H9 (cell line): Measurements from ENCODE around the gene PITX1. TPM values are rescaled to one million over a fixed set of nuclear protein-coding genes. Genes with fewer than 3 reads are reported as not detected.

Source experiments
- DNase-seq: peaks from one replicate; pipeline ENCODE4 v3.0.0-alpha.2; 2017
- H2AFZ ChIP-seq: one replicate; pipeline ENCODE4 v1.6.1; 2013; ENCODE audit warnings: mild to moderate bottlenecking, low read length, control low read depth, moderate library complexity
- H2AK5ac ChIP-seq: 2 replicates; pipeline ENCODE4 v1.6.1; 2013; ENCODE audit warnings: low read length, control low read depth, mixed read lengths; ENCODE audit not compliant: insufficient read length
- H2BK120ac ChIP-seq: one replicate; pipeline ENCODE4 v1.6.1; 2013; ENCODE audit warnings: low read depth, mild to moderate bottlenecking, low read length, control low read depth, inconsistent platforms; ENCODE audit not compliant: poor library complexity, severe bottlenecking
- H2BK12ac ChIP-seq: 2 replicates; pipeline ENCODE4 v1.6.1; 2013; ENCODE audit warnings: low read length, control low read depth, mixed read lengths, low read depth; ENCODE audit not compliant: insufficient read length
- H2BK15ac ChIP-seq: 2 replicates; pipeline ENCODE4 v1.6.1; 2013; ENCODE audit warnings: low read depth, low read length, control low read depth
- H2BK20ac ChIP-seq: one replicate; pipeline ENCODE4 v1.6.1; 2013; ENCODE audit warnings: low read depth, mild to moderate bottlenecking, low read length, control low read depth, inconsistent platforms; ENCODE audit not compliant: poor library complexity, severe bottlenecking
- H2BK5ac ChIP-seq: 2 replicates; pipeline ENCODE4 v1.6.1; 2013; ENCODE audit warnings: low read length, control low read depth, mixed read lengths; ENCODE audit not compliant: insufficient read length
- H3K14ac ChIP-seq: 2 replicates; pipeline ENCODE4 v1.6.1; 2013; ENCODE audit warnings: low read length, control low read depth; ENCODE audit not compliant: insufficient read depth
- H3K18ac ChIP-seq: 2 replicates; pipeline ENCODE4 v1.6.1; 2013; ENCODE audit warnings: low read depth, mild to moderate bottlenecking, mixed read lengths, low read length, control low read depth; ENCODE audit not compliant: insufficient read length
- H3K23ac ChIP-seq: 2 replicates; pipeline ENCODE4 v1.6.1; 2013; ENCODE audit warnings: low read length, control low read depth, mixed read lengths, low read depth; ENCODE audit not compliant: insufficient read length
- H3K23me2 ChIP-seq: 2 replicates; pipeline ENCODE4 v1.6.1; 2013; ENCODE audit warnings: low read depth, mild to moderate bottlenecking, mixed read lengths, low read length, control low read depth; ENCODE audit not compliant: insufficient read length, poor library complexity, severe bottlenecking
- H3K27ac ChIP-seq: 2 replicates; pipeline ENCODE4 v1.5.1; 2013; ENCODE audit warnings: low read length, control low read depth, mixed read lengths, low read depth; ENCODE audit not compliant: insufficient read length
- H3K27me3 ChIP-seq: 2 replicates; pipeline ENCODE4 v1.6.1; 2013; ENCODE audit warnings: low read length, control low read depth, inconsistent platforms; ENCODE audit not compliant: insufficient read depth
- H3K4ac ChIP-seq: 2 replicates; pipeline ENCODE4 v1.6.1; 2013; ENCODE audit warnings: low read depth, mild to moderate bottlenecking, control low read depth, inconsistent platforms, low read length, moderate library complexity
- H3K4me1 ChIP-seq: 2 replicates; pipeline ENCODE4 v1.6.1; 2013; ENCODE audit warnings: low read length, control low read depth, inconsistent platforms; ENCODE audit not compliant: insufficient read depth
- H3K4me2 ChIP-seq: 2 replicates; pipeline ENCODE4 v1.6.1; 2013; ENCODE audit warnings: low read length, control low read depth, mixed read lengths; ENCODE audit not compliant: insufficient read length, insufficient read depth
- H3K56ac ChIP-seq: 2 replicates; pipeline ENCODE4 v1.6.1; 2013; ENCODE audit warnings: low read depth, mild to moderate bottlenecking, mixed read lengths, low read length, control low read depth; ENCODE audit not compliant: insufficient read length
- H3K79me1 ChIP-seq: 2 replicates; pipeline ENCODE4 v1.6.1; 2013; ENCODE audit warnings: low read depth, mild to moderate bottlenecking, moderate library complexity, low read length, control low read depth, inconsistent platforms; ENCODE audit not compliant: insufficient read depth, poor library complexity, severe bottlenecking
- H3K79me2 ChIP-seq: 2 replicates; pipeline ENCODE4 v1.6.1; 2013; ENCODE audit warnings: low read length, control low read depth, inconsistent platforms; ENCODE audit not compliant: insufficient read depth
- H3K9ac ChIP-seq: 2 replicates; pipeline ENCODE4 v1.6.1; 2013; ENCODE audit warnings: low read length, control low read depth, mixed read lengths; ENCODE audit not compliant: insufficient read length; ENCODE audit errors: extremely low read depth
- H3K9me3 ChIP-seq: one replicate; pipeline ENCODE4 v1.6.1; 2013; ENCODE audit warnings: low read depth, low read length, inconsistent platforms; ENCODE audit not compliant: control insufficient read depth
- H3T11ph ChIP-seq: one replicate; pipeline ENCODE4 v1.6.1; 2013; ENCODE audit warnings: mild to moderate bottlenecking, low read length, control low read depth, inconsistent platforms
- H4K20me1 ChIP-seq: one replicate; pipeline ENCODE4 v1.6.1; 2013; ENCODE audit not compliant: control insufficient read depth, insufficient read length, insufficient read depth
- H4K5ac ChIP-seq: 2 replicates; pipeline ENCODE4 v1.6.1; 2013; ENCODE audit warnings: low read depth, mild to moderate bottlenecking, mixed read lengths, low read length, control low read depth; ENCODE audit not compliant: insufficient read length
- H4K8ac ChIP-seq: replicated peaks from 2 replicates; pipeline ENCODE4 v1.6.1; 2013; ENCODE audit warnings: low read length, control low read depth, mixed read lengths, low read depth; ENCODE audit not compliant: insufficient read length
- H4K91ac ChIP-seq: 2 replicates; pipeline ENCODE4 v1.6.1; 2013; ENCODE audit warnings: low read depth, mild to moderate bottlenecking, moderate library complexity, mixed read lengths, low read length, control low read depth; ENCODE audit not compliant: insufficient read length
- H3K27ac Mint-ChIP-seq, 3 experiments: 2 replicates in 2 of 3; 3 replicates in 1 of 3; pipeline ENCODE4 v1.8.0; 2020 to 2021; ENCODE audit warnings: mixed read lengths in 3 of 3, mild to moderate bottlenecking in 1 of 3, moderate library complexity in 1 of 3
- H3K27me3 Mint-ChIP-seq: 2 replicates; pipeline ENCODE4 v1.8.0; 2021; ENCODE audit warnings: low read depth, mild to moderate bottlenecking, moderate library complexity, mixed read lengths
- H3K36me3 Mint-ChIP-seq, 3 experiments: 2 replicates in 2 of 3; 3 replicates in 1 of 3; pipeline ENCODE4 v1.8.0; 2020 to 2021; ENCODE audit warnings: low read depth in 3 of 3, mixed read lengths in 3 of 3; ENCODE audit not compliant: insufficient read depth in 1 of 3
- H3K4me1 Mint-ChIP-seq, 2 experiments: 2 replicates each; pipeline ENCODE4 v1.8.0; 2020; ENCODE audit warnings: mixed read lengths in 2 of 2
- H3K4me3 Mint-ChIP-seq, 2 experiments: 2 replicates in 1 of 2; 3 replicates in 1 of 2; pipeline ENCODE4 v1.8.0; 2020 to 2021; ENCODE audit warnings: mild to moderate bottlenecking in 2 of 2, mixed read lengths in 2 of 2, moderate library complexity in 1 of 2
- H3K9me3 Mint-ChIP-seq, 2 experiments: 2 replicates in 1 of 2; 3 replicates in 1 of 2; pipeline ENCODE4 v1.8.0; 2020; ENCODE audit warnings: mild to moderate bottlenecking in 2 of 2, mixed read lengths in 2 of 2, moderate library complexity in 1 of 2
- CTCF ChIP-seq: fragments of 200-600 bp; sonication (generic); conservative IDR thresholded peaks from 3 replicates; pipeline ENCODE4 v1.8.0; 2021; ENCODE audit warnings: antibody characterized with exemption, mild to moderate bottlenecking
- WGBS: extraction: QIAGEN DNeasy Blood & Tissue Kit; methylation state at CpG from one replicate; pipeline ENCODE4 v1.1.7; 2013; ENCODE audit warnings: missing lambda C conversion rate, low lambda C conversion rate, mixed read lengths; ENCODE audit not compliant: insufficient read length; ENCODE audit errors: extremely low coverage; 5-methylcytosine and 5-hydroxymethylcytosine counted together
- total RNA-seq: library from RNA; stranded (reverse); gene quantifications from 2 replicates; pipeline ENCODE4 v1.2.1, GENCODE V29; 2021

PITX1 gene
- total RNA-seq, 1 experiment from 2014 or later, result not detected

GRCh38 chr5:134982230-134982629 lies 51.8 kb downstream of the PITX1 start:
- Histone ChIP-seq H3K14ac (no peak overlapping the region), H3K79me2 (no peaks in the 10 kb centered on the region), H2AFZ (no peak overlapping the region), H2BK120ac (no peak overlapping the region), H2BK12ac (no peak overlapping the region), H3K18ac (no peak overlapping the region), H4K5ac (no peak overlapping the region), H2AK5ac (no peak overlapping the region), H3K23ac (no peak overlapping the region), H3T11ph (no peak overlapping the region), H3K9ac (no peak overlapping the region), H2BK20ac (no peak overlapping the region), H4K91ac (no peak overlapping the region), H3K4me2 (no peak overlapping the region), H3K4ac (no peak overlapping the region), H2BK5ac (no peak overlapping the region), H3K79me1 (no peaks in the 10 kb centered on the region), H3K27ac (no peak overlapping the region), H3K4me1 (no peaks in the 10 kb centered on the region), H4K20me1 (no peaks in the 10 kb centered on the region), H2BK15ac (no peak overlapping the region), H4K8ac (no peak overlapping the region), H3K9me3 (peaks cover 8% of the 10 kb centered on the region), H3K27me3 (no peaks in the 10 kb centered on the region), H3K23me2 (no peaks in the 10 kb centered on the region), H3K56ac (no peak overlapping the region)
- Mint-ChIP-seq H3K9me3 (peaks cover 54 to 56% of the 10 kb centered on the region in 2 experiments), H3K36me3 (peaks cover 17 to 30% (median 29%) of the 10 kb centered on the region in 3 experiments), H3K4me3 (no peak overlapping the region), H3K27me3 (peaks cover 15% of the 10 kb centered on the region), H3K27ac (no peak overlapping the region), H3K4me1 (no peaks in the 10 kb centered on the region)
- WGBS, result no CpG with 5 or more reads among the region's 1 CpG
- no peak for DNase-seq
- no peak for TF ChIP-seq CTCF
